ENCODE measurements around the gene RELT. TPM values are rescaled to one million over a fixed set of nuclear protein-coding genes. Genes with fewer than 3 reads are reported as not detected.

RELT gene
- total RNA-seq, 1 donor from 2014 or later = 20.9 TPM

DNA sequence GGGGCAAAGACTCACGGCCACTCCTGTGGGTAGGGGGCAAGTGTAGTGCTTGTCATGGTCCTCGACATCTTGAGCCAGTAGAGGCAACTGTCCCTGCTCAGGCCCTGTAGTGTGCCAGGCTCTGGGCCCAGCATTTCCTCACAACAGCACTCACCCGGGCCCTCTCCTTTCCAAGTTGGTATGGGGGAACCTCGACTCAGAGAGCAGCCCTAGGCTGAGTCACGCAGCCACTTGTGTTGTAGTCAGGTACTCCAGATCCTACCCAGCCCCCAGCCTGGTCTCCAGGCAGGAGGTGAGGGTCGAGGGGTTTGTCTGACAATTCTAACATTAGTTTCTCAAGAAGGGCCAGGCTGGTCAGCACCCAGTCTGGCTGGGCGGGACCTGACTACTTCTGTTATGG lies 4.1 kb downstream of the RELT start:
- TF ChIP-seq, protein P1, sequence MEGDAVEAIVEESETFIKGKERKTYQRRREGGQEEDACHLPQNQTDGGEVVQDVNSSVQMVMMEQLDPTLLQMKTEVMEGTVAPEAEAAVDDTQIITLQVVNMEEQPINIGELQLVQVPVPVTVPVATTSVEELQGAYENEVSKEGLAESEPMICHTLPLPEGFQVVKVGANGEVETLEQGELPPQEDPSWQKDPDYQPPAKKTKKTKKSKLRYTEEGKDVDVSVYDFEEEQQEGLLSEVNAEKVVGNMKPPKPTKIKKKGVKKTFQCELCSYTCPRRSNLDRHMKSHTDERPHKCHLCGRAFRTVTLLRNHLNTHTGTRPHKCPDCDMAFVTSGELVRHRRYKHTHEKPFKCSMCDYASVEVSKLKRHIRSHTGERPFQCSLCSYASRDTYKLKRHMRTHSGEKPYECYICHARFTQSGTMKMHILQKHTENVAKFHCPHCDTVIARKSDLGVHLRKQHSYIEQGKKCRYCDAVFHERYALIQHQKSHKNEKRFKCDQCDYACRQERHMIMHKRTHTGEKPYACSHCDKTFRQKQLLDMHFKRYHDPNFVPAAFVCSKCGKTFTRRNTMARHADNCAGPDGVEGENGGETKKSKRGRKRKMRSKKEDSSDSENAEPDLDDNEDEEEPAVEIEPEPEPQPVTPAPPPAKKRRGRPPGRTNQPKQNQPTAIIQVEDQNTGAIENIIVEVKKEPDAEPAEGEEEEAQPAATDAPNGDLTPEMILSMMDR (conservative IDR thresholded peaks at IDR 0.05) = no peak
- no peak for DNase-seq (ENCODE audit: low read depth, low spot score)
- peak overlapping the region; percentile 93 for H3K4me3 Mint-ChIP-seq
- no peaks in the 10 kb centered on the region for H3K36me3 Mint-ChIP-seq (ENCODE audit: low read depth)
- H3K9me3 Mint-ChIP-seq = no peaks in the 10 kb centered on the region
- H3K27ac Mint-ChIP-seq (ENCODE audit: unreplicated experiment) = no peak overlapping the region
- H3K4me1 Mint-ChIP-seq = peaks cover 29% of the 10 kb centered on the region
- no peaks in the 10 kb centered on the region for H3K27me3 Mint-ChIP-seq (ENCODE audit: low read depth)

DNA sequence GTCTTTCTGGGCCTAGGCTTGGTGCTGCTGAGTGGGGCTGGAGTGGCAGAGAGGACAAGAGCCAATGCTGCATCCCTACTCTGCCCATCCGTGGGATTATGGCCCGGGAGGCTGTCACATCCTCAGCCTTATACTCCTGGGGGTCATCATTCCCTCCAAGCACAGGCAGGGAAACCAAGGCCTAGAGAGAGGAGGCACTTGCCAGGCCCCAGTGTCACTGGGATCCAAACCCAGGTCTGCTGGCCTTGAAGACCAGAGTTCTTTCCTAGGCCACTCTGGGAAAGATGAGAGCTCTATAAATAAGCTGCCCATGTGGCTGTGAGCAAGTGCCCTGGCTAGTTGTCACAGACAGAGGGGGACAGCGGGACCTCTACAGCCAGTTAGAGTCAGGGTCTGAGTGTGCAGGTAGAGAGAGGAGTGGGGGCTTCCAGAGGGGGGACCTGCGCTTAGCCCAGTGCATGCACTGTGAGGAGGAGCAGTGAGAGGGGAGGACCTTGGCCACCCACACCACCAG lies 4.8 kb downstream of the RELT start:
- DNase-seq (ENCODE audit: low read depth, low spot score) = no peak
- TF ChIP-seq, protein P1 (conservative IDR thresholded peaks at IDR 0.05) = no peak

GRCh38 chr11:73381589-73381988 lies 5.4 kb downstream of the RELT start:
- H3K36me3 Mint-ChIP-seq (ENCODE audit: low read depth) = no peaks in the 10 kb centered on the region
- peaks cover 27% of the 10 kb centered on the region for H3K4me1 Mint-ChIP-seq
- H3K27me3 Mint-ChIP-seq (ENCODE audit: low read depth) = no peaks in the 10 kb centered on the region
- H3K4me3 Mint-ChIP-seq = no peak overlapping the region
- no peaks in the 10 kb centered on the region for H3K9me3 Mint-ChIP-seq
- TF ChIP-seq, protein P1 (conservative IDR thresholded peaks at IDR 0.05) = no peak
- peak overlapping the region; percentile 35 for H3K27ac Mint-ChIP-seq (ENCODE audit: unreplicated experiment)
- DNase-seq (ENCODE audit: low read depth, low spot score) = no peak

More for the DNA sequence above, 4.8 kb downstream of the RELT start:
- no peaks in the 10 kb centered on the region for H3K36me3 Mint-ChIP-seq (ENCODE audit: low read depth)
- H3K27ac Mint-ChIP-seq (ENCODE audit: unreplicated experiment) = peak overlapping the region; percentile 27
- H3K4me3 Mint-ChIP-seq = no peak overlapping the region
- H3K27me3 Mint-ChIP-seq (ENCODE audit: low read depth) = no peaks in the 10 kb centered on the region
- H3K9me3 Mint-ChIP-seq = no peaks in the 10 kb centered on the region
- H3K4me1 Mint-ChIP-seq = peaks cover 26% of the 10 kb centered on the region

DNA sequence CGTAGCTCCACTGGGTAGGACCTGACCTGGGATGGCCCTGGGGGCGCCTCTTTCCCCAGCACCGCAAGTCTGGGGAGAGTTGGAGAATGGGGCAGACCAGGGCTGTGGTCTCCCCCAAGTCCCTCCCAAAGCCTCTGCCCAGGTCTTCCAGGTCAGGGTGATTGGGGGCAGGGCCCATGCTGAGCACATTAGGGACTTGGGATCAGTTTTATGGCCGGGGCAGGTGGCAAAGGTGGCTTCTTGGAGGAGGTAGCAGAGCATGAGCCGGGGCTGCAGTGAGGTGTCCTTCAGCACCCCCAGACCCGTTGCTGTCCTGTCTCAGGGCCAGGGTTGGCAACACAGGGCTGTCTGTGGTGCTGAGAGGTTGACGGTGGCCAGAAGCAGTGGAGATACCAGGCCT lies 6.0 kb downstream of the RELT start:
- no peak for DNase-seq (ENCODE audit: low read depth, low spot score)
- no peaks in the 10 kb centered on the region for H3K36me3 Mint-ChIP-seq (ENCODE audit: low read depth)
- no peak overlapping the region for H3K4me3 Mint-ChIP-seq
- TF ChIP-seq, protein P1 (conservative IDR thresholded peaks at IDR 0.05) = no peak
- H3K9me3 Mint-ChIP-seq = no peaks in the 10 kb centered on the region
- no peak overlapping the region for H3K27ac Mint-ChIP-seq (ENCODE audit: unreplicated experiment)
- H3K27me3 Mint-ChIP-seq (ENCODE audit: low read depth) = no peaks in the 10 kb centered on the region
- peaks cover 25% of the 10 kb centered on the region for H3K4me1 Mint-ChIP-seq

GRCh38 chr11:73382747-73383146 lies 6.5 kb downstream of the RELT start:
- H3K27me3 Mint-ChIP-seq (ENCODE audit: low read depth) = no peaks in the 10 kb centered on the region

More at GRCh38 chr11:73382747-73383146, 6.5 kb downstream of the RELT start:
- Mint-ChIP-seq H3K4me1 (peaks cover 24% of the 10 kb centered on the region), H3K27ac (ENCODE audit: unreplicated experiment) (no peak overlapping the region), H3K4me3 (no peak overlapping the region), H3K9me3 (no peaks in the 10 kb centered on the region), H3K36me3 (ENCODE audit: low read depth) (no peaks in the 10 kb centered on the region)
- TF ChIP-seq, protein P1 (conservative IDR thresholded peaks at IDR 0.05) = no peak
- DNase-seq (ENCODE audit: low read depth, low spot score) = no peak

Data from neural crest cell (in vitro differentiated cells).